Stimulated activated CD8-positive, alpha-beta memory T cell treated with anti-CD3 and anti-CD28 coated beads, Interleukin-12 subunit alpha, Interleukin-12 subunit beta, amount 100 ng/mL, for 4 hours (primary cell): Measurements from ENCODE around the gene DENND2A.

ENCODE experiments used
- DNase-seq: peaks from one replicate; pipeline ENCODE4 v3.0.0-alpha.2; 2020; ENCODE audit warnings: low read depth

DENND2A gene

DNA sequence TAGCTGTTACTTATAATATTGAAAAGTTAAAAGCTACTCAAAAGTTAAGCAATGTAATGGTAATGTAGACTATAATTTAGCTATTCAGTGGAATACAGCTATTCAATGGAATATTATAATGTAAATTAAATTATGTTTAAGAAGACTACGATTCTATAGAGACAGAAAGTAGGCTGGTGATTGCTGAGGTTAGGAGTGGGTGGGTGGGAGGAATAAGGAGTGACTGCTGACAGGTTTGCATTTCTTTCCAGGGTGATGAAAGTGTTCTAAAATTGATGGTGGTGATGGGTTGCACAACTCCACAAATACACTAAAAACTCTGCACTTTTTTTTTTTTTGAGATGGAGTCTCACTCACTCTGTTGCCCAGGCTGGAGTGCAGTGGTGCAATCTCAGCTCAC lies 21.4 kb downstream of the DENND2A start:
- no peak for DNase-seq

DNA sequence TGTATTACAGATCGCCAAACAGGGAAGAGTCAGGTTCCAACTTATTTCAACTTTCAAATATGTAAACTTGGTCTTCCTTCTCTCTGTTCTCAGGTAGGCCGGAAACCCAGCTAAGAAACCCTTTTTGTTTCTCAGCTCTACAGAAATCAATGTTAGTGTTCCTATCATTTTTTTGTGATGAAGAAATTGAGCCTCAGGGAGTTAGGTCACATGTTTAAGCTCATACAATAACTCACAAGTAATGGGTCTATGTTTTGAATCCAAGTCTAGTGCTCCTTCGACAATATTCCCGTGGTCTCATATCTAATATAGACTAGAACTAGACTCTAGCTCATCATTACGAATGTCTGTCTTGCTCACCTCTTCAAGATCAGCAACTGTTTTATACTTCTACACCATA lies 22.3 kb downstream of the DENND2A start:
- DNase-seq = no peak

DNA sequence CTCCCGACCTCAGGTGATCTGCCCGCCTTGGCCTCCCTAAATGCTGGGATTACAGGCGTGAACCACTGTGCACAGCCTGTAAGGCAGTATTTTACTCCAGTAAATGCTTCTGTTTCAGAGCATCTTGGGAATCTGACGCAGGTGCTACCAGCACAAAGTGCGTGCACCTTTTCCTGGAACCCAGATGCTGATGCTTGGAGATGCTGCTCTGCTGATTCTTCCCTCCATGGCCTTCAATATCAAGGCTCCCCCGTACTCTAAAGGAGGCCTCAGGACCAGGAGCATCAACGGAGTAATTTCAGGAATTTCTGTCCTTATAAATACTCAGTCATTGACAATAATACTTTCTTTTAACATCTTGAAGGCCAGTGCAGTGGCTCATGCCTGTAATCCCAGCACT lies 23.5 kb downstream of the DENND2A start:
- DNase-seq = no peak

DNA sequence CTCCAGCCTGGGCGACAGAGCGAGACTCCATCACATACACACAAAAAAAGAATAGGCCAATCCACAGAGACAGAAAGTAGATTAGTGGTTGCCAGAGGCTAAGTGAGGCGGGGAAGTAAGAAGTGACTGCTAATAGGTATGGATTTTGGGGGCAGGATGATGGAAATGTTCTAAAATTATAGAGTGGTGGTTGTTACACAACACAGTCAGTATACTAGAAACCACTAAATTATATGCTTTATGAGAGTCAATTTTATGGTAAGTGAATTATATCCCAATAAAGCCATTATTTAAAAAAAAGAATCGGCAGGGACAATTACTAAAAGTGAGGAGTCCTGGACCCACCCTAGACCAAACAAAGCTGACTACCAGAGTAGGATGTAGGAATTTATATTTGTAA lies 24.3 kb downstream of the DENND2A start:
- DNase-seq = no peak

DNA sequence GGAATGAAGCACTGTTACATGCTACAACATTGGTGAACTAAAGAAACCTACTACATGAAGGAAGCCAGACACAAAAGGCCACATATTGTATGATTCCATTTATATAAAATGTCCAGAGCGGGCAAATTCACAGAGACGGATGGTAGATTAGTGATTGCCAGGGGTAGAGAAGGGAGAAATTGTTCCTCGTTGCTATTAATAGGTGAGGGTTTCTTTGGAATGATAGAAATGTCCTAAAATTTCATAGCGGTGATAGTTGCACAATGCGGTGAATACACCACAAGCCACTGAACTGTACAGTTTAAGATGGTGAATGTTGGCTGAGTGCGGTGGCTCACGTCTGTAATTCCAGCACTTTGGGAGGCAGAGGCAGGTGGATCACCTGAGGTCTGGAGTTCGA lies 29.0 kb downstream of the DENND2A start:
- DNase-seq = no peak

DNA sequence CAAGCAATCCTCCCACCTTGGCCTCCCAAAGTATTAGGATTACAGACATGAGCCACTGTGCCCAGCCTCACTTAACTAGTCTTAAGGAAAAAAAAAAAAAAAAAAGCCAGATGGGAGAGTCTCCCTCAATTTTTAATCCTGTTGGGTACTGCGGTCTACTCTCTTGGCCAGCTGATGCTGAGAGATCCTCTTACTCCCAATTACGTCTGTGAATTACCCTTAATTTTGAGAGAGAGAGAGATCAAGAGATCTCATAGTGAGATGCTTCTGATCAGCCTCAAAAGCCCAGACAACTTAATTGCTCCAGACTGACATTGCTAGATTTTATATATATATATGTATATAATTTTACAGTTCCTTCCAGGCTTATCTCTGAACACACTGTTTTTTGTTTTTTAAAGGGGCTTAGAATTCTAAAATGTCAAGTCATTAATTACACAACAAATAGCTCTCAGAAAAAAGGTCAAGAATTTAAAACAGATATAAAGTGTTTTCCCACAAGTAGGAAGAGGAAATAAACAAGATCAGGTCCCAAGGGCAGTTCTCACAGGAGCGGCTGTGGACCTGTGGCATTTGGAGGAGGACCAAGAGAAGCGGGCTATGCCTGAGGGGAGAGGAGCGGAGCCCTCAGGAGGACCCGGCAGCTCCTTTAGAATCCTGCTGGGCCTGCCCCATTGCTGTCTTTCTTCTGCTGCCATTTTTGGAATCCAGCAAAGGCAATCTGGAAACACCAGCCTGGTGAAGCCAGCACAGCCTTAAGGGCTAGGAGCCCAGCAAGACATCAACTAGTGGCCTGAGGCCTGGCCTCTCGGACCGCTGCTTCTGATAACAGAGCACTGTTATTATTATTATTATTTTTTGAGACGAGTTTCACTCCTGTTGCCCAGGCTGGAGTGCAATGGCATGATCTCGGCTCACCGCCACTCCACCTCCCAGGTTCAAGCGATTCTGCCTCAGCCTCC lies 30.1 kb downstream of the DENND2A start:
- no peak for DNase-seq

DNA sequence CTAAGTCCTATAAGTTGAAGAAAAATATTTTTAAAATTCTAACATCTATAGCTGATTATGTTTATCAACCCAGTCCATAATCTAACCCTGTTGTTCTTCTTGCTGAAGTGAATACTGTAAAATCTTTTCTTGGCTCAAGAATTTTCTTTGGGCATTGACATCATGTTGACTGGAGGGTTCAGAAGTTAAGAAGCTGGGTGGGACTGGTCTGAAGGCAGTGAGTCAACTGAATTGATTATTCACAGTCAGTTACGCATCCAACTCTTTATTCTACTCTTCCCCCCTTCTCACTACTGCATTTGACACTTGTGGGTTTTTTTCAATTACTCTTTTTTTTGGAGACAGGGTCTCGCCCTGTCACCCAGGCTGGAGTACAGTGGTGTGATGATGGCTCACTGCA lies 31.0 kb downstream of the DENND2A start:
- DNase-seq = no peak

DNA sequence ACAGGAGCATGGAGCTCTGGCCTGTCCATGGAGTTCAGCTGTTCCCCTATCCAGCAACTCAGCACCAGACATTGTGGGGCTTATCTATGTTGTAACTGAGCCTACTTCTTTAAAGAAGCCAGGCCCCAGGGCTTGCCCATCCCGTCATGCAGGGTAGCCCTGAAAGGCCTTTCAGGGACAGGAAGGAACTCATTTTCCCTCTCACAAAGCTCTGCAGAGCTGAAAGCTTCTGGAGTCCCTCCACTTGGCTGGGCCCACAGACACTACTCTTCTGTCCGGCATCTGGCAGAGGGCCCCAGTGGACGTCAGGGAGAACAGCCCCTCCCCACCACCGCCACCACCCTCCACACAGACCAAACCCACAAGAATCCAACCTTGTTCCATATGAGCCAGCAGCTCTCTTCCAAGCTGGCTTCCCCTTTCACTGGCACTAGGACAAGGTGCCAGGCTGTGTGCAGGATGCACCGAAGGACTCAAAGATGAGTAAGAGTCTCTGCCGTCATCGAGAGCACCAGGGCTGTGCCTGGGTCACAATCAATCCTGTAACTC lies 33.1 kb downstream of the DENND2A start:
- no peak for DNase-seq

DNA sequence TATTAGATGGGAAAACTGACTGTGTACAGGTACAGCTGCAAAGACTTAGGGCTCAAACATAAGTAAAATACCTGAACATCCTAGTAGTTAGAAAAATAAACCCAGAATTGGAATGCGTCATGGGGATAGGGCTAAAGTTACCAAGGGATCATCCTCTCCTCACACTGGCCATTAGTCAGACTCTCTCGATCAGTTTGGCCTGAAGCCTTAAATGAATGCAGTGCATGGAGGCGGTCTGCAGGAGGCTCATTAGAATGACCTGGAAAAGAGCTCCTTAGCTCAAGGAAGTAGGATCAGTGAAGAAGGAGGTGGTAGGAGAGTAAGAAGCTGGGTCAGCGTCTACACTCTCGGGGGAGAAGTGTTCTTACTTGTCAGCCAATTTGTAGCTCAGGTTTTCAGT lies 35.3 kb downstream of the DENND2A start:
- no peak for DNase-seq

DNA sequence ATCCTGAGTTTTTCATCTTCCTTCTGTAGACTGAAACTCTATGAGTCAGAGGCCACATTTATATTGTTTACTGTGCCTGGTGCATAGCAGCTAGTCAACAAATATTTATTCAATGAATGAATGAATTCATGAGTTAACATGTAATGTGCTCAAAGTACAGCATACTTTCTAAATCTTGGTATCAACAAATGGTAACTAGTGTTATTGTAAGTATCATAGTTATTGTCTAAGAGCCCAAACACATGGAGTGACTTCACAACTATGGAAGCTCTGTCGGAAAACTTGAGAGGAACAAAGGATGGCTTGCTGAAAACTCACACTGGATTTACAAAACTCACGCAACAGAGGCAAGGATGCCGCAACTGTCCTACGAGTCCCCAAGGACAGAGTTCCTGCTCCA lies 35.9 kb downstream of the DENND2A start:
- DNase-seq = no peak

DNA sequence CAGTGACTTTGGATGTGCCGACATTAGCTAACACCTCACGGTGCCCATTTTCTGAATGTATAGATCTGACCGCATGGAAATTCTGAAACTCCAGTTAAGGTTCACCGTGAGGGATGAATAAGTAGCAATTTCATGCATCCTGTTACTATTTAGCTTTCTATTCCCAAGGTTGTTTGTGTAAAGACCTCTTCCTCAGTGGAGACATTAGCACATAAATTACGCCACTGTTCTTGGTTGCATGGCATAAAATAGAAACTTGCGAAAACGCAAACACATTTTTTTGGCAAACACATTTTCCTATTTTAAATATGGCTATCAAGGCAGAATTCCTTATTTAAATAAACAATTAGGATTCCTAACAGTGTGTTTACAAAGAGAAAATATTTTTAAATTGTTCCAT lies 36.5 kb downstream of the DENND2A start:
- DNase-seq = no peak

DNA sequence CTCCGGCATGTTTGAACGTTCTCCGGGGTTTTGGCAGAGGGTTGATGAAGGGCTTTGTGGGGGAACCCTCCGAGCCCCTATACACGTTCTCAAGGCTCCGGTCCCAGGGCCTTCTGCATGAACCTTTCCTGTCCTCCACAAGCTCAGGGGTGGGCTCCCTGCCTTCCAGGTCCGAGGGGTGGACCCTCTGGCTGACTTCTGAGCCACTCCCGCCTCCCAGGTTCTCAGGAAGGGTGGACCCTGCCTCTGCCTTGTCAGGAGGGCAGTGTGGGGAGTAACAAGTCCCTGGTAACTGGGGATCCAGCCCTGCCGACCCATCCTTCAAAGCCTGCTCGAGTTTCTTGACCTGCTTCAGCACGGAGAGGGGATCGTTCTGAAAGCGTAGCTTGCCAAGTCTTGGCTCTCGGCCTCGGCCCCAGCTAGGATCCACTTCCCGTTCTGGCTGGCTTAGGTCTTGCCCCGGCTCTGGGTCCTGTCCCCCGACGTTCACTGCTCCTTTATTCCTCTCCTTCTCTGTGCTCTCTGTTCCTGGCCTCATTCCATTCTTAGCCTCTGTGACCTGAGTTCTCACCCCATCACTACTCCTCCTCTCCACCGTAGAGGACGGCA lies 38.9 kb downstream of the DENND2A start:
- DNase-seq = no peak

DNA sequence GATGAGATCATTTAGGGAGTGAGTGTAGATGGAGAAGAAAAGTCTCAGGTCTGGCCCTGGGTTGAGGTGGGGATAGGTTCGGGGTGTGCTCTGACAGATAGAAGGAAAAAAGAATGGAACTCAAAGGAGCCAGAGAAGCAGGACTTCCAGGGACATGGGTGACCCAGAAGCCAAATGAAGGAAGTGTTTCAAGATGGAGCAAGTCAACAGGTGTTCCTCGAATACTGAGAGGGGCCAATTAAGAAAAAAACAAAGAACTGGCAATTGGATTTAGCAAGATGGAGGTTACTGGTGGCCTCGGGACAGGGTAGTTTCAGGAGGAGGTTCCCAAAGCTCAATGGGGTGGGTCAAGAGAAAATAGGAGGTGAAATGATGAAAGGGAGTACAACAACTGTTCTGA lies 40.3 kb downstream of the DENND2A start:
- DNase-seq = no peak

DNA sequence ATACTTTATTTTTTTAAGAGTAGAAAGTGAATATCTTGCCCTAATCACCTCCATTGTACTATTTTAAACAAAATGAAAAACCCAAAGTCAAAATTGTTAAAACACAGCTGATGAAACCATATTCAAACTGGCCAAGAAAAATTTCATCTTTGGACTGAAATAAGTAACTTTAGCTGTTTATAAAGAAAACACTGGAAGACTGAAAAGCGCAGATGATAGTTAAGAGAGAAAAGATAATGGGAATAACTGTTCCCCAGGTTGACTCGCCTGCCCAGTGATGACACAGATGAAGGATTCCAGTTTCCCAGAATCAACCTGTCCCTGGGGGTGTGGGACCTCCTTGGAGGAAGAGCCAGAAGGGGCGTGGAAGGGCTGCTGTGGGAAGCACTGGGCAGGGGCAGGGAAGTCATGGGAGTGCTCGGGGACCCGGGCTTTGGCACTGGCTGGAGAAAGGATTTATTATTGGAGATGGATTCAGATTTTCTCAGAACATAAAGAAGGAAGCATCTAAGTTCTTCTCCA lies 43.1 kb downstream of the DENND2A start:
- DNase-seq = no peak

DNA sequence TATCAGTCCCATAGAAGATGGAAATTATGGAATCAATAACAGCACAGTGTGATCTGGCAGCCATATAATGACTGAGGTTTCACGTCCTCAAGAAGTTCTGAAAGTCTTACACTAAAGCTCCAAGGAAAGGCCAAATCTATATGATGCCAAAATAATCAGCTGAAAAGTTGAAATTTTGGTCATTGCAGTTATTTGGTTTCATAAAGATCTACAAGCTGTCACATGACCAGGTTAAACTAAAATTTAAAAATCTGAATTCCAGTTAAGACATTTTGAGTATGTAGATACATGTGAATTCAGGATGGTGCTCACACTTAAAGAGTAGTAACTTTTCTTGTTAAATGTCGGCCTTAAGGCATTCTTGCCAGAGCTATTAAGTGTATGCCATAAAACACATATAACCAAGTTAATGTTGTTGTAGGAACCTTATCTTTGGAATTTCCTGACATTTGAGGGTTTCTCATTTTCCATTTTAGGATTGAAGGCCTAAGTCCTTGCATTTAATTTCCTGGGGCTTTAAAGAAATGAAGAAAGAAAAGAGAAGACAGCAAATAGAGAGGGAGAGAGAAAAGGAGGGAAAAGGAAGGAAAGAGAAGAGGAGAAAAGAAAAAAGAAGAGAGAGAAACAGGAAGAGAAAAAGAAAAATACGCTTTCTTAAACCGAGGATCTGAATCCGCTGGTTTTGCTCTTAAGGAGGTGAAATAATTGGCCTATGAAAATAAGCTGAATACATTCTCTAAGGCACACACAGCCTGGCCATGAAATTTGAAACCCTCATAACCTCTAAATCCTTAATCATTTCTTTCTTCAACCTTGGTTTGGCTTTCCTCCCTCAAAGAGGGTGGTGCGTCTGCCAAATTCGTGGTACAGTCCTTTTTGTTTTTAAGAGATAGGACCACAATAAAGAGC lies 43.8 kb downstream of the DENND2A start:
- no peak for DNase-seq

DNA sequence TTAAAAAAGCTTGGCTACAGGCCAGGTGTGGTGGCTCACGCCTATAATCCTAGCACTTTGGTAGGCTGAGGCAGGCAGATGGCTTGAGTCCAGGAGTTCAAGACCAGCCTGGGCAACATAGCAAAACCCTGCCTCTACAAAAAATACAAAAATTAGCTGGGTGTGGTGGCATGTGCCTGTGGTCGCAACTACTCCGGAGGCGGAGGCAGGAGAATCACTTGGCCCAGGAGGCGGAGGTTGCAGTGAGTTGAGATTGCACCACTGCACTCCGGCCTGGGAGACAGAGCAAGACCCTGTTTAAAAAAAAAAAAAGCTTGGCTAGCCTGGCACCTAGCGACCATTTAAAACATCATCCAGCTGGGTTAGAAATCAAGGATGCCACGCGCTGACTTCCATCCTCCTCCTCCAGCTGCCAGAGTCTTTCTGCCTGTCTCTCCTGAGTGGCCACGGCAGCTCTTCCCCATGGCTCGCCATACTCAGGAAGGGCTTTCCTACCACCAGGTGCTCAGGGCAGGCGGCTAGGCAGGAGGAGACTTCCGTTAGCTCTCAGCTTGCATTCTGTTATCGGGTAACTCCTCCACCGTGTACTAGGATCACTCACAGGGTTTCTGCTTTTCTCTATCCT lies 45.0 kb downstream of the DENND2A start:
- no peak for DNase-seq

DNA sequence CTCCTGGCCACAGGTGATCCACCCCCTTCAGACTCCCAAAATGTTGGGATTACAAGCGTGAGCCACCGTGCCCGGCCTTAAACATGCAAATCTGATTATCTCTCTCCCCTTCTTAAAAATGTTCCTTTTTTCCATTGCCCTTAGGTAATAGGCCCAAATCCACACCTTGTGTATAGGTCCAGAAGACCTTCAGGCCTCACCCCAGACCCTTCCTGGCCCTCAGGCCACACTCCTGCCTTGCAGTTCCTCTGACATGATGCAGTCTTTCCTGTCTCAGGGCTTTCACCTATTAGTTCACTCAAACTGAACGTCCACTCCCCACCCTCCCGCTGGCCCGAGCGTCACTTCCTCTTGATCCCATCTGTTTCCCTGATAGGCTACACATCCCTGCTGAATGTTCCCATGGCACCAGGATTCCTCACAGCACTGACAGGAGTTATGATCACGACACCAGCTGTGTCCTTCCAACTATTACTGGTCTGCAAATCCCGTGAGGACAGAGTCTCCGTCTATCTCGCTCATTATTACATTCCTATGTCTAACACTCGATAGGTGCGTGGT lies 46.4 kb downstream of the DENND2A start:
- no peak for DNase-seq

DNA sequence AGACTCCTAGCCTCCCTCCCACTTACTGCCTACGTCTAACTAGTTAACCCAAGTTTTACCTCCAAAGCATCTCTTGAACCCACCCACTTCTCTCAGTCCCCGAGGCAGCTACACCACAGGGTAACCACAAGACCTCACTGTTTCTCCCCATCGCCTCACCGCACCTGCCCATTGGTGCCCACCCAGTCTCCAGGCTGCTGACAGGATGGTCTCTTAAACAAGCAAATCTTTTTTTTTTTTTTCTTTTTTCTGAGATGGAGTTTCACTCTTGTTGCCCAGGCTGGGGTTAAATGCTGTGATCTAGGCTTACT lies 47.0 kb downstream of the DENND2A start:
- no peak for DNase-seq

DNA sequence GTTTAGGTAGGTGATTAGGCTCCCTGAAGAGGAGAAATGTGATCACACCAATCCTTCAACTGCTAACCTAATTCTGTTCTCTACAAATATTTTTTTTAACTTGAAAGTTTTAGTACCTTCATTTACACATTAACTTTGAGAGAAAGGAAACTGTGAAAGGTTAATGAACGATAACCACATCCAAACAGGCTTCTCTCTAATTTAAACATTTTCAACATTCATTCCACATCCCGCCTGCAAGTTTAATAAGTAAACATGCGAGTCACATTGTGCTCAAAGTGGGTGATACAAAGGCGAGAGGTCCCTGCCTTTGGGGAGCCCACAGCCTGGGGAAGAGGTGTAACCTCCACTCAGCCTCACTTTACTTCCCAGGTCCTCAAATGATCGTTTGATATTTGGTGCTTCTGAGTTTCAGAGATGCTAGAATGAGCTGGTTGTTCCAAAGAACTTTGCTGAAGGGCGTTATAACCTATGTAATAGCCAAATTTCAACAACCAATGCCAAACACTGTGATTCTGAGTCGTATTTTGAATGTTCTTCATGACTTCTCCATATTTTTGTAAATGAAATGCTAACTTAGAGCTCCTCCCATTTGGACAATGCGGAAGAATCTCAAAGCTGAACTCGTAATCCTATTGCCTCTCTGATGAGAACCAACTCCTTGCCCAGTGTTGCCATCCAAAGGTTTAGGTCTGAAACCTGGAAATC lies 47.5 kb downstream of the DENND2A start:
- DNase-seq = no peak

DNA sequence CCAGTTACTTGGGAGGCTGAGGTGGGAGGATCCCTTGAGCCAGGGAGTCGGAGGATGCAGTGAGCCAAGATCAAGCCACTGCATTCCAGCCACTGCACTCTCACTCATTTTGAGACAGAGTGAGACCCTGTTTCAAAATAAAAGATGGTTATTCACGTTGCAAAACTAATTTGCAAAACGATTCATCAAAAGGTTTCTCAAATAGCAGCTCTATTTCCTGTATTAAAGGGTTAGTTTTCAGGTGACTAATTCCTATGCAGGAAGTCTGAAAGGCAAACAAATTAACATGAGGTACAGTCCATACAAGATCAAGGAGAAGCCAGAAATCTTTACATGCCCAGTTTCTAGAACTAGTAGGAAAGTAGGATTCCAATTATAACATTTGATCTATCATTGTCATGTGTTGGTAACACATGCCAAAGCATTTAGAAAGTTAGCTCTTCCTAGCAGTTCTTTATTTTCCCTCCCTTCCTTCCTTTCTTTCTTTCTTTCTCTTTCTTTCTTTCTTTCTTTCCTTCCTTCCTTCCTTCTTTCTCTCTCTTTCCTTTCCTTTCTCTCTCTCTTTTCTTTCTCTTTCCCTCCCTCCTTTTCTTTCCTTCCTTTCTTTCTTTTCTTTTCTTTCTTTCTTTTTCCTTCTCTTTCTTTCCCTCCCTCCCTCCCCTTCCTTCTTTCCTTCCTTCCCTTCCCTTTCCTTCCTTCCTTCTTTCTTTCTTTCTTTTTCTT lies 49.3 kb downstream of the DENND2A start:
- no peak for DNase-seq
